Fibroblast of mammary gland (primary cell): Measurements from ENCODE around the gene CDC42EP5.

Source experiments
- DNase-seq: peaks from one replicate; pipeline ENCODE4 v3.0.0-alpha.2; 2010; ENCODE audit warnings: low read depth
- H3K4me3 ChIP-seq: 2 replicates; pipeline ENCODE4 v1.5.1; 2011; ENCODE audit warnings: low read depth, mild to moderate bottlenecking, low read length, moderate library complexity; ENCODE audit not compliant: control insufficient read depth
- CTCF ChIP-seq: conservative IDR thresholded peaks from 2 replicates; pipeline ENCODE4 v1.5.1; 2011; ENCODE audit warnings: low read depth, low read length, inconsistent platforms; ENCODE audit not compliant: control insufficient read depth, insufficient read depth

The CDC42EP5 gene

GRCh38 chr19:54427586-54427985 lies 45.5 kb downstream of the CDC42EP5 start:
- H3K4me3 ChIP-seq: no peak overlapping the region
- no peak for DNase-seq
- no peak for TF ChIP-seq CTCF

- no peak for TF ChIP-seq CTCF
- no peak for DNase-seq
- no peak overlapping the region for H3K4me3 ChIP-seq
Measured at GRCh38 chr19:54426291-54426931, 46.7 kb downstream of the CDC42EP5 start.

- no peak for DNase-seq
Measured at GRCh38 chr19:54425382-54425723, 47.7 kb downstream of the CDC42EP5 start.

GRCh38 chr19:54424660-54425381 lies 48.3 kb downstream of the CDC42EP5 start:
- no peak for TF ChIP-seq CTCF
- no peak overlapping the region for H3K4me3 ChIP-seq
- no peak for DNase-seq

More at GRCh38 chr19:54425382-54425723, 47.7 kb downstream of the CDC42EP5 start:
- no peak for TF ChIP-seq CTCF
- H3K4me3 ChIP-seq: no peak overlapping the region

- no peak for DNase-seq
- no peak for TF ChIP-seq CTCF
- no peak overlapping the region for H3K4me3 ChIP-seq
Measured at GRCh38 chr19:54424201-54424600, 48.9 kb downstream of the CDC42EP5 start.

- H3K4me3 ChIP-seq: no peak overlapping the region
- TF ChIP-seq CTCF: no peak
- no peak for DNase-seq
Measured at GRCh38 chr19:54422136-54422535, 51.0 kb downstream of the CDC42EP5 start.
